MCF 10A (cell line): ENCODE measurements around the gene CPTP. TPM values are rescaled to one million over a fixed set of nuclear protein-coding genes. Genes with fewer than 3 reads are reported as not detected.

ENCODE experiments used
- BruUV-seq: library from RNA; stranded (reverse); fragments of 400-500 nt; replicated peaks from 2 replicates; lab custom pipeline; 2021; lab: Mats Ljungman, UMichigan
- CTCF ChIA-PET: fragments of 300-600 bp; sonication (Branson Sonifier 250); formaldehyde crosslinking; extraction: SDS; loops from one replicate; lab custom pipeline; 2021; ENCODE audit warnings: antibody characterized with exemption, inconsistent platforms; lab: Yijun Ruan, JAX
- POLR2A ChIA-PET: fragments of 300-600, 350-650 bp; sonication (Branson Sonifier 250); formaldehyde crosslinking; extraction: SDS; loops from one replicate; lab custom pipeline; 2020; ENCODE audit warnings: antibody characterized with exemption, inconsistent platforms; lab: Yijun Ruan, JAX
- DNase-seq: peaks from one replicate; pipeline ENCODE4 v3.0.0-alpha.2; 2018; ENCODE audit not compliant: unreplicated experiment
- H3K27ac Mint-ChIP-seq: one replicate; pipeline ENCODE4 v1.8.0; 2022; ENCODE audit warnings: mild to moderate bottlenecking, low read depth, mixed read lengths; ENCODE audit not compliant: unreplicated experiment
- H3K27me3 Mint-ChIP-seq: one replicate; pipeline ENCODE4 v1.8.0; 2022; ENCODE audit warnings: mixed read lengths; ENCODE audit not compliant: insufficient read depth, unreplicated experiment
- H3K36me3 Mint-ChIP-seq: one replicate; pipeline ENCODE4 v1.8.0; 2022; ENCODE audit warnings: mild to moderate bottlenecking, moderate library complexity, mixed read lengths; ENCODE audit not compliant: insufficient read depth, unreplicated experiment
- H3K4me1 Mint-ChIP-seq: one replicate; pipeline ENCODE4 v1.8.0; 2022; ENCODE audit warnings: mixed read lengths; ENCODE audit not compliant: insufficient read depth, unreplicated experiment
- H3K4me3 Mint-ChIP-seq: one replicate; pipeline ENCODE4 v1.8.0; 2022; ENCODE audit warnings: mild to moderate bottlenecking, moderate library complexity, mixed read lengths; ENCODE audit not compliant: unreplicated experiment
- H3K9me3 Mint-ChIP-seq: one replicate; pipeline ENCODE4 v1.8.0; 2022; ENCODE audit warnings: mixed read lengths; ENCODE audit not compliant: unreplicated experiment
- intact Hi-C: fragments of 100-400 bp; cut with micrococcal nuclease; formaldehyde crosslinking; loops from 2 replicates; pipeline ENCODE4 v1.14.1; 2022
- total RNA-seq: library from RNA; stranded (reverse); gene quantifications from 2 replicates; pipeline ENCODE4 v1.2.3, GENCODE V29; 2022
- TF ChIP-seq, protein P1 (sequence below): fragments of 200-600 bp; IDR thresholded peaks from one replicate; pipeline ENCODE4 v1.8.0; 2022; ENCODE audit warnings: antibody characterized with exemption, mild to moderate bottlenecking; ENCODE audit not compliant: unreplicated experiment

Gene CPTP
- total RNA-seq, 1 experiment from 2014 or later: 21.0 TPM

DNA sequence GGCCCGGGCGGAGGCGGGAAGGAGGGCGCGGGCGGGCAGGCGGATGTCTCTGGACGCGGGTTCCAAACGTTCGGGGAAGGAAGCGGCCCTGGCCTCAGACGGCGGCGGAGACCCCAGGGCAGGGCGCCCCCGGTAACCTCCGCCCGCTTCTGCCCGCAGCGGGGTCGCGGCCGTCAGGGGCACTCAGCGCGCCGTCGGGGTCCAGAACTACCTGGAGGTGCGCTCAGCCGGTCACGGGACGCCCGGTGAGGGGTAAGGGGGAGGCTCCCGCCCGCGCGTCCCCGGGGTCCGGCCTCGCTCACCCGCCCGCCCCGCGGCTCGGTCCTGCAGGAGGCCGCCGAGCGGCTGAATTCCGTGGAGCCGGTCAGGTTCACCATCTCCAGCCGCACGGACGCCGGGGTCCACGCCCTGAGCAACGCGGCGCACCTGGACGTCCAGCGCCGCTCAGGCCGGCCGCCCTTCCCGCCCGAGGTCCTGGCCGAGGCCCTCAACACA, 15.8 kb upstream of the CPTP start:
- Mint-ChIP-seq H3K27me3 (no peaks in the 10 kb centered on the region), H3K4me3 (peak overlapping the region; percentile 81), H3K9me3 (no peaks in the 10 kb centered on the region), H3K36me3 (peaks cover 45% of the 10 kb centered on the region), H3K4me1 (peaks cover 20% of the 10 kb centered on the region), H3K27ac (peak overlapping the region; percentile 51)
- TF ChIP-seq, protein P1, sequence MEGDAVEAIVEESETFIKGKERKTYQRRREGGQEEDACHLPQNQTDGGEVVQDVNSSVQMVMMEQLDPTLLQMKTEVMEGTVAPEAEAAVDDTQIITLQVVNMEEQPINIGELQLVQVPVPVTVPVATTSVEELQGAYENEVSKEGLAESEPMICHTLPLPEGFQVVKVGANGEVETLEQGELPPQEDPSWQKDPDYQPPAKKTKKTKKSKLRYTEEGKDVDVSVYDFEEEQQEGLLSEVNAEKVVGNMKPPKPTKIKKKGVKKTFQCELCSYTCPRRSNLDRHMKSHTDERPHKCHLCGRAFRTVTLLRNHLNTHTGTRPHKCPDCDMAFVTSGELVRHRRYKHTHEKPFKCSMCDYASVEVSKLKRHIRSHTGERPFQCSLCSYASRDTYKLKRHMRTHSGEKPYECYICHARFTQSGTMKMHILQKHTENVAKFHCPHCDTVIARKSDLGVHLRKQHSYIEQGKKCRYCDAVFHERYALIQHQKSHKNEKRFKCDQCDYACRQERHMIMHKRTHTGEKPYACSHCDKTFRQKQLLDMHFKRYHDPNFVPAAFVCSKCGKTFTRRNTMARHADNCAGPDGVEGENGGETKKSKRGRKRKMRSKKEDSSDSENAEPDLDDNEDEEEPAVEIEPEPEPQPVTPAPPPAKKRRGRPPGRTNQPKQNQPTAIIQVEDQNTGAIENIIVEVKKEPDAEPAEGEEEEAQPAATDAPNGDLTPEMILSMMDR: no peak
- ChIA-PET POLR2A (interaction anchor here (0.7 to 1.4 kb wide), 7 partner anchors 9 to 197 kb away, joined by 3 to 12 read pairs (median 3); partner anchors contain the start of genes AURKAIP1 and UBE2J2), CTCF (no interaction called here)
- intact Hi-C loops: loop anchor here (1.0 kb wide), 1 partner anchor 39 kb away; no protein-coding TSS in a partner anchor
- DNase-seq: no peak
- no TSS peak for BruUV-seq

DNA sequence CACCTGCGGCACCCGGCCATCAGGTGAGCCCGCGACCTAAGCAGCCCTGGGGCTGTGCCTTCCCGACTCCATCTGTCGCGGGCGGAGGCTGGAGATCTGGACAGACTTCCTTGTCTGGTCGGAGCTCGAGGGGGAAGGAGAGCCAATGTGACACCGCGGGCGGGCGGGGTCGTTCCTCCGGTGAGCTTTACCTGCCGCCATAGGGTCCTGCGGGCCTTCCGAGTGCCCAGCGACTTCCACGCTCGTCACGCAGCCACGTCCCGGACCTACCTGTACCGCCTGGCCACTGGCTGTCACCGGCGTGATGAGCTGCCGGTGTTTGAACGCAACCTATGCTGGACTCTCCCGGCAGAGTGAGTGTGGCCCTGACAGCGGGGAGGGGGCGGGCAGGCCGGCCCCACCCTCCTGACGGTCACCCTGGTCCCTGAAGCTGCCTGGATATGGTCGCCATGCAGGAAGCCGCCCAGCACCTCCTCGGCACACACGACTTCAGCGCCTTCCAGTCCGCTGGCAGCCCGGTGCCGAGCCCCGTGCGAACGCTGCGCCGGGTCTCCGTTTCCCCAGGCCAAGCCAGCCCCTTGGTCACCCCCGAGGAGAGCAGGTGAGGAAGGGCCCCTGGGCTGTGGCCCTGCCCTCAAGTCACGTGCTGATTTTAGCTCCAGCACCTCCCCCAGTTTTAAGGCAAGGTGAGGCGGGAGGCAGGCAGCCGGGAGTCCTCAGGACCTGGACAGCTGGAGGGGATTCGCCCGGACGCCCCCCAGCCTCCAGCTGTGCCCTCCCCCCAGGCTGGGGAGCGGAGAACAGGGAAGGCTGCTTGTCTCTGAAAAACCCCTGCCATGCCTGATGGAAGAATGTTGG, 15.1 kb upstream of the CPTP start:
- TF ChIP-seq, protein P1: no peak
- peaks cover 48% of the 10 kb centered on the region for H3K36me3 Mint-ChIP-seq
- CTCF ChIA-PET: interaction anchor here (0.7 to 1.2 kb wide), 5 partner anchors 18 to 195 kb away, joined by 3 to 4 read pairs (median 4); no protein-coding TSS in a partner anchor
- POLR2A ChIA-PET: interaction anchor here (0.6 to 1.4 kb wide), 11 partner anchors 9 to 303 kb away, joined by 3 to 12 read pairs (median 3); partner anchors contain the start of genes AURKAIP1 and UBE2J2
- no peak overlapping the region for H3K27ac Mint-ChIP-seq
- BruUV-seq: no TSS peak
- no peaks in the 10 kb centered on the region for H3K27me3 Mint-ChIP-seq
- intact Hi-C loops: no loop called here
- no peaks in the 10 kb centered on the region for H3K9me3 Mint-ChIP-seq
- no peak for DNase-seq
- H3K4me1 Mint-ChIP-seq: peaks cover 15% of the 10 kb centered on the region
- H3K4me3 Mint-ChIP-seq: peak overlapping the region; percentile 81

DNA sequence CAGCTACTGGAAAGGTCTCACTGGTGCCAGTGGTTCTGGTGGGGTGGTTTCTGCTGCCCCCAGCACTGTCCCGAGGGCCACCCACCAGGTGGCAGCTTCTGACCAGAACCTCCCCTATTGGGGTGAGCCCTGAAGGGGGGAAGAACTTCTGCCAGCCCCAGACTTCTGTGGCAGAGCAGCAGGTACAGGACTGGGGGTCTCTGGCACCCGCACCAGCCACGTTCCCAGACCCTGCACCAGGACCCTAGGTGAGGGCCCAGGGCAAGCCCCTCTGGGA, 14.6 kb upstream of the CPTP start:
- BruUV-seq: no TSS peak
- intact Hi-C loops: no loop called here
- Mint-ChIP-seq H3K9me3 (no peaks in the 10 kb centered on the region), H3K36me3 (peaks cover 49% of the 10 kb centered on the region), H3K27ac (no peak overlapping the region), H3K27me3 (no peaks in the 10 kb centered on the region), H3K4me3 (peak overlapping the region; percentile 81), H3K4me1 (peaks cover 12% of the 10 kb centered on the region)
- DNase-seq: no peak
- TF ChIP-seq, protein P1: no peak
- ChIA-PET POLR2A (interaction anchor here (0.9 to 1.4 kb wide), 7 partner anchors 8 to 65 kb away, joined by 3 to 12 read pairs (median 5); partner anchors contain the start of genes AURKAIP1 and UBE2J2), CTCF (interaction anchor here (0.8 to 1.2 kb wide), 3 partner anchors 18 to 195 kb away, joined by 3 to 4 read pairs (median 4); no protein-coding TSS in a partner anchor)

DNA sequence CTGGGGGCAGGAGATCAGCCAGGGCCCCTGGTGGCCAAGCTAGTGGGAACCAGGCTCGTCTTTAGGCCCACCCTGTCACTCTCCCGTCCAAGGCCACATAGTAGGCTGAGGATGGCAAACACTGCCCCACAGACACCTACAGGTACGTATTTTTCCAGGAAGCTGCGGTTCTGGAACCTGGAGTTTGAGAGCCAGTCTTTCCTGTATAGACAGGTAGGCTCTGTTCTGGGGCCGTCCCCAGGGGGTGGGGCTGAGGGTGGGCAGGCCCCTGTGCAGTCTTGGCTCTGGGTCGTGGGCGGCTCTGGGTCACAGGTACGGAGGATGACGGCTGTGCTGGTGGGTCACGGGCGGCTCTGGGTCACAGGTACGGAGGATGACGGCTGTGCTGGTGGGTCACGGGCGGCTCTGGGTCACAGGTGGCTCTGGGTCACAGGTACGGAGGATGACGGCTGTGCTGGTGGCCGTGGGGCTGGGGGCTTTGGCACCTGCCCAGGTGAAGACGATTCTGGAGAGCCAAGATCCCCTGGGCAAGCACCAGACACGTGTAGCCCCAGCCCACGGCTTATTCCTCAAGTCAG, 14.0 kb upstream of the CPTP start:
- ChIA-PET POLR2A (interaction anchor here (0.6 to 1.9 kb wide), 3 partner anchors 15 to 581 kb away, joined by 3 to 5 read pairs (median 3); no protein-coding TSS in a partner anchor), CTCF (interaction anchor here (0.8 to 1.2 kb wide), 2 partner anchors 19 to 63 kb away, joined by 3 to 4 read pairs; no protein-coding TSS in a partner anchor)
- intact Hi-C loops: no loop called here
- peak overlapping the region; percentile 81 for H3K4me3 Mint-ChIP-seq
- TF ChIP-seq, protein P1: no peak
- DNase-seq: no peak
- H3K27ac Mint-ChIP-seq: no peak overlapping the region
- peaks cover 54% of the 10 kb centered on the region for H3K36me3 Mint-ChIP-seq
- no peaks in the 10 kb centered on the region for H3K27me3 Mint-ChIP-seq
- peaks cover 12% of the 10 kb centered on the region for H3K4me1 Mint-ChIP-seq
- no TSS peak for BruUV-seq
- H3K9me3 Mint-ChIP-seq: no peaks in the 10 kb centered on the region
